ENCODE measurements around the gene EPHB2. TPM values are rescaled to one million over a fixed set of nuclear protein-coding genes. Genes with fewer than 3 reads are reported as not detected.

EPHB2 gene
- total RNA-seq, 1 experiment from 2014 or later = 18.5 TPM

- TF ChIP-seq ZNF396 (CRISPR knock-in tag; IDR thresholded peaks at IDR 0.05; ENCODE audit: borderline replicate concordance) = no peak
- no peak for TF ChIP-seq RORB (CRISPR knock-in tag; IDR thresholded peaks at IDR 0.05)
Measured at GRCh38 chr1:22804969-22805671, 94.5 kb downstream of the EPHB2 start (continued).

DNA sequence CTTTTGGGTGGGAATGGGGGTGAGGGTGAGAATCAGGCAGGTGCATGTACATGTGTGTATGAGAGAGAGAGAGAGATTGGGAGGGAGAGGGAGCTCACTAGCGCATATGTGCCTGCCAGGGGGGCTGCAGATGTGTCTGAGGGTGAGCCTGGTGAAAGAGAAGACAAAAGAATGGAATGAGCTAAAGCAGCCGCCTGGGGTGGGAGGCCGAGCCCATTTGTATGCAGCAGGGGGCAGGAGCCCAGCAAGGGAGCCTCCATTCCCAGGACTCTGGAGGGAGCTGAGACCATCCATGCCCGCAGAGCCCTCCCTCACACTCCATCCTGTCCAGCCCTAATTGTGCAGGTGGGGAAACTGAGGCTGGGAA is 95.0 kb downstream of the EPHB2 start:
- peaks cover 33% of the 10 kb centered on the region for H3K4me1 Mint-ChIP-seq
- no peak overlapping the region for H3K4me3 Mint-ChIP-seq
- peak overlapping the region; percentile 6; the same call in 1 of the 2 replicates for H3K27ac Mint-ChIP-seq
- no peak for TF ChIP-seq PREB (CRISPR knock-in tag; IDR thresholded peaks at IDR 0.05; ENCODE audit: borderline replicate concordance)
- TF ChIP-seq ZNF423 (CRISPR knock-in tag; IDR thresholded peaks at IDR 0.05) = peak; percentile 88
- no peaks in the 10 kb centered on the region for H3K9me3 Mint-ChIP-seq
- CTCF ChIA-PET = interaction anchor here (0.6 to 3.0 kb wide), 6 partner anchors 12 to 74 kb away, joined by 3 to 25 read pairs (median 4); no protein-coding TSS in a partner anchor
- DNase-seq (ENCODE audit: low spot score) = no peak
- H3K36me3 Mint-ChIP-seq = no peaks in the 10 kb centered on the region
- POLR2A ChIA-PET = interaction anchor here (0.6 to 1.0 kb wide), 3 partner anchors 17 to 21 kb away, joined by 3 read pairs; no protein-coding TSS in a partner anchor
- peak; percentile 35 for ATAC-seq
- H3K27me3 Mint-ChIP-seq (ENCODE audit: low read depth) = no peaks in the 10 kb centered on the region

DNA sequence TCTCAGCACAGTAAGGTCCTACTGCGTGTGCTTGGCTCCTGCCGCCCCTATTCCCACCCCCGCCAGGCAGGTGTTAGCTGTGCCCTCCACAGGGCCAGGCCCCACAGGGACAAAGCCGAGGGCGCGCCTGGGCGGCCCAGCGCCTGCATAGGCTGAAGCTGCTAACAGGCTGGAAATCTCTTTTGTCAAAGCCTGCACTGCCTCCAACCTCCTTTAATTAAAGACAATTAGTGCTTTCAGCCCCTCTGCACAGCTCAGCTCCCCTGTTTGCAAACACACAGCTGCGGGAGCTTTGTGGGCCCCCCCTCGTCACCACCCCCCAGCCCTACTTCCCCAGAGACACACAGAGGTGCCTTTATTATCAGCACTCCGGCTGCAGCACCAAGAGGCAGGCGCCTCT is 95.9 kb downstream of the EPHB2 start:
- DNase-seq (ENCODE audit: low spot score) = no peak
- H3K27ac Mint-ChIP-seq = no peak overlapping the region

DNA sequence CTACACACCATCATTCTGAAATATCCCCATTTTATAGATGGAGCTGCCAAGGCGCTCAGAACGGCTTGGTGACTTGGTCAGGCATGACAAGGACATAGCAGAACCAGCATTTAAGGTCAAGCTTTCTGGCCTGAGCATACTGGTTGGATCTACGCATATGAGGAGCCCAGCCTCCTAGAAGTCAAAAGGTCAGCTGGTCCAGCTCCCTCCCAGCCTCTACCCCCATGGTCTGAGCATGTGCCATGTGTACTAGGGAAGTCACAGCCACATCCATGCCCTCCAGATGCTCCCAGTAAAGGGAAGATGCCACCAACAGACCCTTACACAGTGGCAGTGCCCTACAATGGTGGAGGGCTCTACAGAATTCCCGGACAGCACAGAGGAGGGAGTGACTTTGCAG is 96.7 kb downstream of the EPHB2 start:
- Mint-ChIP-seq H3K27me3 (ENCODE audit: low read depth) (no peaks in the 10 kb centered on the region), H3K4me1 (peaks cover 26% of the 10 kb centered on the region), H3K9me3 (no peaks in the 10 kb centered on the region), H3K36me3 (no peaks in the 10 kb centered on the region), H3K4me3 (no peak overlapping the region), H3K27ac (peak overlapping the region; percentile 62)
- ChIA-PET POLR2A (no interaction called here), CTCF (interaction anchor here (0.7 to 2.1 kb wide), 3 partner anchors 10 to 70 kb away, joined by 3 to 6 read pairs (median 4); no protein-coding TSS in a partner anchor)
- no peak for ATAC-seq
- TF ChIP-seq ZNF121 (CRISPR knock-in tag; IDR thresholded peaks at IDR 0.05) (no peak), MYBL2 (CRISPR knock-in tag; IDR thresholded peaks at IDR 0.05) (no peak), GTF2I (CRISPR knock-in tag; conservative IDR thresholded peaks at IDR 0.05) (no peak), ZNF396 (CRISPR knock-in tag; IDR thresholded peaks at IDR 0.05; ENCODE audit: borderline replicate concordance) (no peak)
- TF ChIP-seq, protein P1, sequence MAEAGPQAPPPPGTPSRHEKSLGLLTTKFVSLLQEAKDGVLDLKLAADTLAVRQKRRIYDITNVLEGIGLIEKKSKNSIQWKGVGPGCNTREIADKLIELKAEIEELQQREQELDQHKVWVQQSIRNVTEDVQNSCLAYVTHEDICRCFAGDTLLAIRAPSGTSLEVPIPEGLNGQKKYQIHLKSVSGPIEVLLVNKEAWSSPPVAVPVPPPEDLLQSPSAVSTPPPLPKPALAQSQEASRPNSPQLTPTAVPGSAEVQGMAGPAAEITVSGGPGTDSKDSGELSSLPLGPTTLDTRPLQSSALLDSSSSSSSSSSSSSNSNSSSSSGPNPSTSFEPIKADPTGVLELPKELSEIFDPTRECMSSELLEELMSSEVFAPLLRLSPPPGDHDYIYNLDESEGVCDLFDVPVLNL (CRISPR knock-in tag; IDR thresholded peaks at IDR 0.05; ENCODE audit: borderline replicate concordance, low read depth) = no peak
- TF ChIP-seq, protein P2, sequence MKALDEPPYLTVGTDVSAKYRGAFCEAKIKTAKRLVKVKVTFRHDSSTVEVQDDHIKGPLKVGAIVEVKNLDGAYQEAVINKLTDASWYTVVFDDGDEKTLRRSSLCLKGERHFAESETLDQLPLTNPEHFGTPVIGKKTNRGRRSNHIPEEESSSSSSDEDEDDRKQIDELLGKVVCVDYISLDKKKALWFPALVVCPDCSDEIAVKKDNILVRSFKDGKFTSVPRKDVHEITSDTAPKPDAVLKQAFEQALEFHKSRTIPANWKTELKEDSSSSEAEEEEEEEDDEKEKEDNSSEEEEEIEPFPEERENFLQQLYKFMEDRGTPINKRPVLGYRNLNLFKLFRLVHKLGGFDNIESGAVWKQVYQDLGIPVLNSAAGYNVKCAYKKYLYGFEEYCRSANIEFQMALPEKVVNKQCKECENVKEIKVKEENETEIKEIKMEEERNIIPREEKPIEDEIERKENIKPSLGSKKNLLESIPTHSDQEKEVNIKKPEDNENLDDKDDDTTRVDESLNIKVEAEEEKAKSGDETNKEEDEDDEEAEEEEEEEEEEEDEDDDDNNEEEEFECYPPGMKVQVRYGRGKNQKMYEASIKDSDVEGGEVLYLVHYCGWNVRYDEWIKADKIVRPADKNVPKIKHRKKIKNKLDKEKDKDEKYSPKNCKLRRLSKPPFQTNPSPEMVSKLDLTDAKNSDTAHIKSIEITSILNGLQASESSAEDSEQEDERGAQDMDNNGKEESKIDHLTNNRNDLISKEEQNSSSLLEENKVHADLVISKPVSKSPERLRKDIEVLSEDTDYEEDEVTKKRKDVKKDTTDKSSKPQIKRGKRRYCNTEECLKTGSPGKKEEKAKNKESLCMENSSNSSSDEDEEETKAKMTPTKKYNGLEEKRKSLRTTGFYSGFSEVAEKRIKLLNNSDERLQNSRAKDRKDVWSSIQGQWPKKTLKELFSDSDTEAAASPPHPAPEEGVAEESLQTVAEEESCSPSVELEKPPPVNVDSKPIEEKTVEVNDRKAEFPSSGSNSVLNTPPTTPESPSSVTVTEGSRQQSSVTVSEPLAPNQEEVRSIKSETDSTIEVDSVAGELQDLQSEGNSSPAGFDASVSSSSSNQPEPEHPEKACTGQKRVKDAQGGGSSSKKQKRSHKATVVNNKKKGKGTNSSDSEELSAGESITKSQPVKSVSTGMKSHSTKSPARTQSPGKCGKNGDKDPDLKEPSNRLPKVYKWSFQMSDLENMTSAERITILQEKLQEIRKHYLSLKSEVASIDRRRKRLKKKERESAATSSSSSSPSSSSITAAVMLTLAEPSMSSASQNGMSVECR (CRISPR knock-in tag; IDR thresholded peaks at IDR 0.05; ENCODE audit: borderline replicate concordance) = no peak
- DNase-seq (ENCODE audit: low spot score) = no peak

More for the DNA sequence above, 95.9 kb downstream of the EPHB2 start:
- no peaks in the 10 kb centered on the region for H3K9me3 Mint-ChIP-seq
- H3K4me1 Mint-ChIP-seq = peaks cover 33% of the 10 kb centered on the region
- 0 out of 2 replicates have a peak, but pooled peaks have one; percentile 9 for ATAC-seq
- H3K27me3 Mint-ChIP-seq (ENCODE audit: low read depth) = no peaks in the 10 kb centered on the region
- no peaks in the 10 kb centered on the region for H3K36me3 Mint-ChIP-seq
- POLR2A ChIA-PET = interaction anchor here (1.0 kb wide), 1 partner anchor 21 kb away, joined by 3 read pairs; no protein-coding TSS in a partner anchor
- TF ChIP-seq TEAD4 (CRISPR knock-in tag; IDR thresholded peaks at IDR 0.05) = no peak
- no peak for TF ChIP-seq ATF6 (CRISPR knock-in tag; IDR thresholded peaks at IDR 0.05)
- no peak overlapping the region for H3K4me3 Mint-ChIP-seq
- CTCF ChIA-PET = interaction anchor here (1.1 to 3.0 kb wide), 3 partner anchors 11 to 69 kb away, joined by 3 to 25 read pairs (median 6); no protein-coding TSS in a partner anchor
